ENCODE data around the gene KRR1. TPM values are rescaled to one million over a fixed set of nuclear protein-coding genes. Genes with fewer than 3 reads are reported as not detected.
"Not testable (repeated sequence)": the region's sequence is repeated elsewhere in the genome, so short reads cannot be mapped to it uniquely, and the experiment has no call there.

KRR1 gene
- total and polyA plus RNA-seq, 5 donors, result 7.3 to 38.2 (median 31.9) TPM

GRCh38 chr12:75455839-75456238 is 55.6 kb downstream of the KRR1 start:
- H3K27ac ChIP-seq (ENCODE audit: low read length), result no peak overlapping the region
- ATAC-seq, result peak; percentile 28 to 36
- 73% methylated on average over 5 of the region's 5 CpGs for WGBS
- H3K4me3 ChIP-seq (ENCODE audit: low read length), result no peak overlapping the region
- H3K27me3 ChIP-seq (ENCODE audit: control insufficient read depth, insufficient read depth), result no peaks in the 10 kb centered on the region
- no peaks in the 10 kb centered on the region for H3K4me1 ChIP-seq (ENCODE audit: control insufficient read depth, insufficient read depth, low read length)
- intact Hi-C loops (cut with DNase I), result no loop called here
- H3K9me3 ChIP-seq (ENCODE audit: control insufficient read depth, low read length), result no peaks in the 10 kb centered on the region
- peak in 2 of 3 donors; percentile 33 to 50 for DNase-seq

- DNase-seq, result no peak
- H3K27me3 ChIP-seq (ENCODE audit: control insufficient read depth, insufficient read depth), result no peaks in the 10 kb centered on the region
- no peak for ATAC-seq
- whole genome bisulfite sequencing, result 77% methylated on average over 3 of the region's 3 CpGs
- H3K4me1 ChIP-seq (ENCODE audit: control insufficient read depth, insufficient read depth, low read length), result no peaks in the 10 kb centered on the region
- intact Hi-C loops (cut with DNase I), result no loop called here
- no peaks in the 10 kb centered on the region for H3K9me3 ChIP-seq (ENCODE audit: control insufficient read depth, low read length)
- H3K4me3 ChIP-seq (ENCODE audit: low read length), result no peak overlapping the region
- no peak overlapping the region for H3K27ac ChIP-seq (ENCODE audit: low read length)
Observed at GRCh38 chr12:75452675-75453330, 58.6 kb downstream of the KRR1 start.

GRCh38 chr12:75447691-75448393 is 63.6 kb downstream of the KRR1 start:
- no peak for ATAC-seq
- H3K27me3 ChIP-seq (ENCODE audit: control insufficient read depth, insufficient read depth), result no peaks in the 10 kb centered on the region
- H3K4me3 ChIP-seq (ENCODE audit: low read length), result no peak overlapping the region
- no peak overlapping the region for H3K27ac ChIP-seq (ENCODE audit: low read length)
- no peaks in the 10 kb centered on the region for H3K9me3 ChIP-seq (ENCODE audit: control insufficient read depth, low read length)
- no peaks in the 10 kb centered on the region for H3K4me1 ChIP-seq (ENCODE audit: control insufficient read depth, insufficient read depth, low read length)
- WGBS, result 72% methylated on average over 4 of the region's 4 CpGs
- intact Hi-C loops (cut with DNase I), result no loop called here
- no peak for DNase-seq

- Histone ChIP-seq H3K27me3 (ENCODE audit: control insufficient read depth, insufficient read depth) (no peaks in the 10 kb centered on the region), H3K27ac (ENCODE audit: low read length) (no peak overlapping the region), H3K4me3 (ENCODE audit: low read length) (no peak overlapping the region), H3K4me1 (ENCODE audit: control insufficient read depth, insufficient read depth, low read length) (no peaks in the 10 kb centered on the region), H3K9me3 (ENCODE audit: control insufficient read depth, low read length) (no peaks in the 10 kb centered on the region)
- intact Hi-C loops (cut with DNase I), result no loop called here
- ATAC-seq (no peak), DNase-seq (no peak)
Observed at GRCh38 chr12:75446857-75447256, 64.6 kb downstream of the KRR1 start.

- H3K4me3 ChIP-seq (ENCODE audit: low read length); intact Hi-C loops (cut with DNase I); H3K27ac ChIP-seq (ENCODE audit: low read length); H3K4me1 ChIP-seq (ENCODE audit: control insufficient read depth, insufficient read depth, low read length); H3K9me3 ChIP-seq (ENCODE audit: control insufficient read depth, low read length); DNase-seq; ATAC-seq; H3K27me3 ChIP-seq (ENCODE audit: control insufficient read depth, insufficient read depth): not testable (repeated sequence)
- WGBS, result 63% methylated on average over 7 of the region's 7 CpGs
Observed at GRCh38 chr12:75445137-75445507, 66.3 kb downstream of the KRR1 start.

GRCh38 chr12:75444429-75445136 is 66.8 kb downstream of the KRR1 start:
- no peaks in the 10 kb centered on the region for H3K27me3 ChIP-seq (ENCODE audit: control insufficient read depth, insufficient read depth)
- no peak overlapping the region for H3K27ac ChIP-seq (ENCODE audit: low read length)
- H3K4me3 ChIP-seq (ENCODE audit: low read length), result no peak overlapping the region
- no peaks in the 10 kb centered on the region for H3K9me3 ChIP-seq (ENCODE audit: control insufficient read depth, low read length)
- 78% methylated on average over 6 of the region's 6 CpGs for WGBS
- intact Hi-C loops (cut with DNase I), result no loop called here
- no peak for DNase-seq
- H3K4me1 ChIP-seq (ENCODE audit: control insufficient read depth, insufficient read depth, low read length), result no peaks in the 10 kb centered on the region
- ATAC-seq, result no peak

- Histone ChIP-seq H3K4me3 (ENCODE audit: low read length) (no peak overlapping the region), H3K27me3 (ENCODE audit: control insufficient read depth, insufficient read depth) (no peaks in the 10 kb centered on the region), H3K9me3 (ENCODE audit: control insufficient read depth, low read length) (no peaks in the 10 kb centered on the region), H3K27ac (ENCODE audit: low read length) (no peak overlapping the region), H3K4me1 (ENCODE audit: control insufficient read depth, insufficient read depth, low read length) (no peaks in the 10 kb centered on the region)
- DNase-seq, result no peak
- intact Hi-C loops (cut with DNase I), result no loop called here
- 55% methylated on average over 3 of the region's 3 CpGs for WGBS
- ATAC-seq, result no peak
Observed at GRCh38 chr12:75443709-75444108, 67.7 kb downstream of the KRR1 start.

GRCh38 chr12:75442454-75442853 is 69.0 kb downstream of the KRR1 start:
- ATAC-seq; H3K27me3 ChIP-seq (ENCODE audit: control insufficient read depth, insufficient read depth); H3K4me1 ChIP-seq (ENCODE audit: control insufficient read depth, insufficient read depth, low read length); DNase-seq; H3K9me3 ChIP-seq (ENCODE audit: control insufficient read depth, low read length); H3K4me3 ChIP-seq (ENCODE audit: low read length); intact Hi-C loops (cut with DNase I); H3K27ac ChIP-seq (ENCODE audit: low read length): not testable (repeated sequence)
- WGBS, result 51% methylated on average over 3 of the region's 3 CpGs

- H3K27me3 ChIP-seq (ENCODE audit: control insufficient read depth, insufficient read depth); intact Hi-C loops (cut with DNase I); H3K4me3 ChIP-seq (ENCODE audit: low read length); DNase-seq; H3K4me1 ChIP-seq (ENCODE audit: control insufficient read depth, insufficient read depth, low read length); H3K9me3 ChIP-seq (ENCODE audit: control insufficient read depth, low read length); ATAC-seq; H3K27ac ChIP-seq (ENCODE audit: low read length): not testable (repeated sequence)
- 68% methylated on average over 4 of the region's 4 CpGs for WGBS
Observed at GRCh38 chr12:75441687-75442449, 69.5 kb downstream of the KRR1 start.
